ENCODE results near the gene CCDC136.

Gene CCDC136

GRCh38 chr7:128821724-128822123 is 30.0 kb downstream of the CCDC136 start:
- DNase-seq (ENCODE audit: low read depth, low spot score), result no peak
- H3K4me3 ChIP-seq (ENCODE audit: low read depth, low read length), result no peak overlapping the region
- TF ChIP-seq CTCF (IDR thresholded peaks at IDR 0.05; ENCODE audit: low read depth, low read length), result no peak
- in situ Hi-C loops (cut with HindIII; ENCODE audit: low sequenced_read_pairs), result no loop called here

GRCh38 chr7:128826512-128826911 is 34.7 kb downstream of the CCDC136 start:
- in situ Hi-C loops (cut with HindIII; ENCODE audit: low sequenced_read_pairs), result no loop called here
- DNase-seq (ENCODE audit: low read depth, low spot score), result no peak
- H3K4me3 ChIP-seq (ENCODE audit: low read depth, low read length), result no peak overlapping the region
- no peak for TF ChIP-seq CTCF (IDR thresholded peaks at IDR 0.05; ENCODE audit: low read depth, low read length)

GRCh38 chr7:128826916-128827247 is 35.1 kb downstream of the CCDC136 start:
- no peak overlapping the region for H3K4me3 ChIP-seq (ENCODE audit: low read depth, low read length)
- in situ Hi-C loops (cut with HindIII; ENCODE audit: low sequenced_read_pairs), result no loop called here
- no peak for TF ChIP-seq CTCF (IDR thresholded peaks at IDR 0.05; ENCODE audit: low read depth, low read length)
- DNase-seq (ENCODE audit: low read depth, low spot score), result no peak

GRCh38 chr7:128827248-128827958 is 35.6 kb downstream of the CCDC136 start:
- no peak overlapping the region for H3K4me3 ChIP-seq (ENCODE audit: low read depth, low read length)
- peak; percentile 83 for DNase-seq (ENCODE audit: low read depth, low spot score)
- in situ Hi-C loops (cut with HindIII; ENCODE audit: low sequenced_read_pairs), result no loop called here
- TF ChIP-seq CTCF (IDR thresholded peaks at IDR 0.05; ENCODE audit: low read depth, low read length), result no peak

GRCh38 chr7:128827971-128828711 is 36.4 kb downstream of the CCDC136 start:
- DNase-seq (ENCODE audit: low read depth, low spot score), result peak; percentile 73
- no peak for TF ChIP-seq CTCF (IDR thresholded peaks at IDR 0.05; ENCODE audit: low read depth, low read length)
- H3K4me3 ChIP-seq (ENCODE audit: low read depth, low read length), result no peak overlapping the region
- in situ Hi-C loops (cut with HindIII; ENCODE audit: low sequenced_read_pairs), result no loop called here

GRCh38 chr7:128829391-128830166 is 37.8 kb downstream of the CCDC136 start:
- DNase-seq (ENCODE audit: low read depth, low spot score), result peak; percentile 55
- H3K4me3 ChIP-seq (ENCODE audit: low read depth, low read length), result peak overlapping the region; percentile 16
- in situ Hi-C loops (cut with HindIII; ENCODE audit: low sequenced_read_pairs), result no loop called here
- no peak for TF ChIP-seq CTCF (IDR thresholded peaks at IDR 0.05; ENCODE audit: low read depth, low read length)

Data from astrocyte of the spinal cord (primary cell).